Left renal cortex interstitium (tissue), 4 donors: ENCODE results near the gene TBC1D8. TPM values are rescaled to one million over a fixed set of nuclear protein-coding genes. Genes with fewer than 3 reads are reported as not detected.

Experiments used
- DNase-seq, 4 donors: peaks; one replicate each; pipeline ENCODE4 v3.0.0-alpha.2; 2013; ENCODE audit warnings: low read depth in 4 of 4, low spot score in 2 of 4, missing footprints in 1 of 4
- polyA plus RNA-seq, 4 donors: library from polyadenylated mRNA; unstranded; fragments of 120-200 nt; gene quantifications; one replicate each; pipeline ENCODE4 v1.2.1, GENCODE V29; 2013; ENCODE audit not compliant: insufficient read length in 4 of 4

The TBC1D8 gene
- polyA plus RNA-seq, 4 donors = 24.9 to 44.6 (median 35.5) TPM

- DNase-seq = no peak
These were observed 10.9 kb downstream of the TBC1D8 start for GRCh38 chr2:101140237-101140636.

GRCh38 chr2:101139495-101139894, 11.7 kb downstream of the TBC1D8 start:
- no peak for DNase-seq

GRCh38 chr2:101135412-101136296, 15.5 kb downstream of the TBC1D8 start:
- no peak for DNase-seq

- DNase-seq = no peak
These were observed 17.6 kb downstream of the TBC1D8 start for GRCh38 chr2:101133492-101134100.

GRCh38 chr2:101132202-101132601, 19.0 kb downstream of the TBC1D8 start:
- DNase-seq = no peak

GRCh38 chr2:101130081-101130480, 21.1 kb downstream of the TBC1D8 start:
- no peak for DNase-seq

GRCh38 chr2:101127319-101128056, 23.7 kb downstream of the TBC1D8 start:
- no peak for DNase-seq

- no peak for DNase-seq
These were observed 25.4 kb downstream of the TBC1D8 start for GRCh38 chr2:101125808-101126207.

- no peak for DNase-seq
These were observed 25.8 kb downstream of the TBC1D8 start for GRCh38 chr2:101125374-101125773.

- no peak for DNase-seq
These were observed 26.4 kb downstream of the TBC1D8 start for GRCh38 chr2:101124643-101125366.

GRCh38 chr2:101123795-101124471, 27.2 kb downstream of the TBC1D8 start:
- no peak for DNase-seq

- no peak for DNase-seq
These were observed 30.0 kb downstream of the TBC1D8 start for GRCh38 chr2:101121174-101121573.

- DNase-seq = no peak
These were observed 30.8 kb downstream of the TBC1D8 start for GRCh38 chr2:101120124-101120996.

- DNase-seq = no peak
These were observed 31.8 kb downstream of the TBC1D8 start for GRCh38 chr2:101119431-101119830.

GRCh38 chr2:101116841-101117552, 34.2 kb downstream of the TBC1D8 start:
- no peak for DNase-seq

- DNase-seq = no peak
These were observed 34.8 kb downstream of the TBC1D8 start for GRCh38 chr2:101116348-101116747.

GRCh38 chr2:101115664-101116063, 35.5 kb downstream of the TBC1D8 start:
- no peak for DNase-seq

- no peak for DNase-seq
These were observed 36.4 kb downstream of the TBC1D8 start for GRCh38 chr2:101114815-101115214.
